HG03139 (cell line): ENCODE measurements around the gene NRCAM.

ENCODE experiments used
- ATAC-seq: cut with Tn5 transposase; IDR thresholded peaks from one replicate; pipeline ENCODE4 v1.9.1; 2021; ENCODE audit not compliant: unreplicated experiment

The NRCAM gene

DNA sequence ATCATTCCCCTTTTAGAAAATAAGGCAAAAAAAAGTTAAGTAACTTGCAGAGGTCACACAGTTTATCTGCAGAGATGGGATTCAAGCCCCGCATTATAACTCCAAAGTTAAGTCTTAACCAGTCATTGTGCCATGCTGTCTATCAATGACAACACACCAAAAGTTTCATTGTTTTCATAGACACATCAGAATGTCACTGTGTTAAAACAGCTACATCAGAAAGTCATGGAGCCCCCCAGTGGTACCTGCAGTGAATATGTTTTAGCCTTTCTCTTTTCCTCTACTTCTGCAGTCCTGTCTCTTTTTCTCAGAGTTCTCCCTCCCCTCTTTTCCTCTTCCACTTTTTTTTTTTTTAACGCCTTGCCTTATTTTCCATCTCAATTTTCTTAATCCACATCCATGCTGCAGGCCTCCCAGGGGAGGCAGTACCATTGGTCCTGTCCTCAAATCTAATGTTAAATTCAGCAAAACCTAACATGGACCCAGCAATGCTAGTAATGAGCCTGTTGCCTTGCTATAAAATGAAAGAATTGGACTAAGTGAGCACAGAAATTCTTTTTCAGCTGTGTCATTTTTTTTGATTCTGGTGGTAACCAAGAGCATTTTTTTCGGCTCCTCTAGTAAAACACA lies 3.8 kb upstream of the NRCAM start:
- no peak for ATAC-seq

- no peak for ATAC-seq
Measured at GRCh38 chr7:108457871-108458270, 1.6 kb upstream of the NRCAM start.

DNA sequence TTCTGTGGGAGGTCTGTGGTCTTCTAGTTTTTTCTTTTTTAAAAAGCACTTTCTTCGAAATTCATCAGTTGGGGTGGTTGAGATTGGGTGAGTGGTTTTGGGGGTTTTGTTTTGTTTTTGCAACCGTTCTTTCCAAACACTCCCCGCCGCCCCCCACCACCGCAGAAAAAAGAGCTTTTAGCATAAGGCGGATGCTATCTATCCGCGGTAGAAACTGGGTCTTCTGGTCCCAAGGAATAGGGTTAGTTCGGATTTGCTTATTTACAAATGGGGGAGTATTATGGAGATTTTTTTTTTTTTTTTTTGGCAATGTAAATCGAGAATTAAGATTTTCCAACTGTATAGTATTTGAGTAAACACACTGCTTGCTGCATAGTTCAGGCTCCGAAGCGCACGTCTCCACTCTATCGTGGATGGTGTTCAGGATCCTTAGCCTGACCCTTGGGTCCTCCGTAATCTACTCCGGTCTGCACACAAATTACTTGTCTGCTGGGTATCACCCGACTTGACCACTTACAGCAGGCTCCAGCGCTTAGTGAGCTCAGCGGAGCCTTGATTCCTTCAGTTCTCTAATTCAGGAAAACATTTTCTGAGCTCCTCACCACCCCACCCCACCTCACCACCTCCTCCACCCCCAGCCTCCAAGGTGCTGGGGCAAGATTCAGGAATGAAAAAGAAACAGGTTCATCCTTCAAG lies 757 bp upstream of the NRCAM start:
- ATAC-seq: no peak

- ATAC-seq: no peak
Measured at GRCh38 chr7:108455551-108455997, 662 bp downstream of the NRCAM start.

GRCh38 chr7:108454674-108455550 lies 1.3 kb downstream of the NRCAM start:
- ATAC-seq: no peak

- ATAC-seq: no peak
Measured at GRCh38 chr7:108454317-108454673, 1.9 kb downstream of the NRCAM start.

DNA sequence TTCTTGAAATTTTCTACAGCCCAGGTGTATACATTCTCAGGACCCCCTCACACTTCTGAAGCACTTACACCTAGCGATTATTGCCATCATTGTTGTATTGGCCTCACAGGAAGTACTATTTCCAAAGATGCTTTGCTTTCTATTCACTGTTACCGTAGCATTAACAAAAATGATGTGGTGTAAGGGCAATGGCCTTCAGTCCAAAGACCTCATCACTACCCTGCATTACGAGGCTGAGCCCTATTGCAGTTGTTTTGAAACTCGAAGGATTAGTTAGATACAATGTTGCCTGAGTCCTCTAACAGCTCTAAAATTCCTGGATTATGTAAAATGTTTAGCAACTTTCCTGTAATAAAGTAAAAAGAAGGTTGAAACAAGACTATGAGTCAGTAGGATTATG lies 2.9 kb downstream of the NRCAM start:
- no peak for ATAC-seq

DNA sequence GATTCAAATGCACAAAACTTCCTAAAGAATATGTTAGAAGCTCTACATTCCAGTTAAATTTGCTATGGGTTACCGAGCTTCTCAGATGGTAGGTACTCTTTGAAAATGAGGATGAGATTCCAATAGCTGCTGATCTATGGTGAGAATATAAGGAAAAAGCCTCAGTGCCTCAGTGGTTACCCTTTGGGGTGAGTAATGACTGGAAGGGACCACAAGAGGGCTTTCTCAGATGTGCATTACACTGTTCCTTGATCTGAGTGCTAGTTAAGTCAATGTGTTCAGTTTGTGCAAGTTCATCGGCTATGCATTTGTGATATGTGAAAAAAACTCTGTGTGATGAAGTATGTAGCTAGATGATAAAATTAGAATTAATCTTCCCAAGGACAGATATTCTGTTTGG lies 3.5 kb downstream of the NRCAM start:
- peak; percentile 51 for ATAC-seq

DNA sequence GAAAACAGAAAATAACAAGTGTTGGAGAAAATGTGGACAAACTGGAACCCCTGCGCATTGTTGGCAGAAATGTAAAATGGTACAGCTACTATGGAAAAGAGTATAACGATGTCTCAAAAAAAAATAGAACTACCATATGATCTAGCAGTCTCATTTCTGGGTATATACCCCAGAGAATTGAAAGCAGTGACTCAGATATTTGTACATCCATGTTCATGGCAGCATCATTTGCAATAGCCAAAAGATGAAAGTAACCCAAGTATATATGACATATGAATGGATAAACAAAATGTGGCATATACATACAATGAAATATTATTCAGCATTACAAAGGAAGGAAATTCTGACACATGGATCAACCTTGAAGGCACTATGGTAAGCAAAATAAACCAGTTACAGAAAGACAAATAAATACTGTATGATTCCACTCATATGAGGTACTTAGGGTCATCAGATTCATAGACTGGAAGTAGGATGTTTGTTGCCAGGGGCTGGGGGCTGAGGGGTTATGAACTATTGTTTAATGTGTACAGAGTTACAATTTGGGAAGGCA lies 4.9 kb downstream of the NRCAM start:
- no peak for ATAC-seq

DNA sequence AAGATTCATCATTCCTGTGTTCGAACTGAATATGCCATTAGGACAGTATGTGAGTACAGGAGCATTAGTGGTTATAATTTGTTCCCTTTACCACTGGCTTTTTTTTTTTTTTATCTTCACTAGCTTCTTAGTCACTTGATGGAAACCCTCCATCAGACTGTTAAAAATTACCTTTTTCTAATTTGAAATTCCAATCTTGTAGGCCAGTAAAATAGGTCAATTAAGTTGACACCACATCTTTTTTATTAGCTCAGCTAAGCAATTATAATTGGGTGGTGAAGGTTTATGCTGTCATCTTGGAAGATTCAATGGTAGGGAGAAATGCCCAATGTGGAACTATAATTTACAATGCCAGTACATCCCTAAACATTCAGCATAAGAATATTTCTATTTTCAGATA lies 6.1 kb downstream of the NRCAM start:
- ATAC-seq: no peak

- no peak for ATAC-seq
Measured at GRCh38 chr7:108449521-108449920, 6.7 kb downstream of the NRCAM start.

DNA sequence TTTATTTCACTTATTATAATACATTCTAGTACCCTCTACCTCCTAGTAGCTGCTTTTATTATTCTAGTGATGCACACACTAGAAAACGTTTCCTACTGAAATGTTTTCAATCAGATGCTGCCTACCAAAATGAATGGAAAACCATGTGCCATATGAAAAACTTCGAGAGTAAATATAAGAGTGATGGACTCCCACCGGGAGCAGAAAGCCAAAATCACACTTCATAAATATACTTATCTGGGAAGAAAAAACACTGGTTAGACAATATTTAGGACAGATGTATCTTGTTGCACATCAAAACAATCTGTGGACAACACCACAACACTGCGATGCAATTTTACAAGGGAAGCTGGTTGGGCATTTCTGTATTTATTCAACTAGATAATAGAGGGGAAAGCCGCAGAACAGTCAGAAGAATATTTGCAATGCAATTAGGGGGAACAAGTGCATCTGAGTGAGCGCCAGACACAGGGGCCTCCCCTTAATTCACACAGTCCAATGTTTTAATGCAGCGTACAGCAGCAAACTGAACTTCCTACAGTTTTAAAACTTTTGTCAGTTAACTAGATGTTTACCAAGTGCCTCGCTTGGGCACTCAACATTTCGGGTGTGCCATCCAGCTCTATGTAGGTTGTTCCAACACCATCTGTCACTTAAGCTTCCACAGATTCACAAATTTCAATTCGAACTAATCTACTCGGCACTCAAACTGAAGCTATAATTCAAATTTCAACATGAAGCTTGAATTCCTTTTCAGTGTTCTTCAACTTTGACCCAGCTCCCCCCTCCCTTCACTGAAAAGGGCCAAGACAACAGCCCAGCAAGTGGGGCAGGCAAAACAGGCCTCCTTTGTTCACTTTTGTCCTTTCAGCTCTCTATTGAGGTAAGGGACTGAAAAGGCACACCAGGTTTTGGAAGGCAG lies 7.4 kb downstream of the NRCAM start:
- ATAC-seq: no peak

GRCh38 chr7:108442039-108442568 lies 14.1 kb downstream of the NRCAM start:
- no peak for ATAC-seq

DNA sequence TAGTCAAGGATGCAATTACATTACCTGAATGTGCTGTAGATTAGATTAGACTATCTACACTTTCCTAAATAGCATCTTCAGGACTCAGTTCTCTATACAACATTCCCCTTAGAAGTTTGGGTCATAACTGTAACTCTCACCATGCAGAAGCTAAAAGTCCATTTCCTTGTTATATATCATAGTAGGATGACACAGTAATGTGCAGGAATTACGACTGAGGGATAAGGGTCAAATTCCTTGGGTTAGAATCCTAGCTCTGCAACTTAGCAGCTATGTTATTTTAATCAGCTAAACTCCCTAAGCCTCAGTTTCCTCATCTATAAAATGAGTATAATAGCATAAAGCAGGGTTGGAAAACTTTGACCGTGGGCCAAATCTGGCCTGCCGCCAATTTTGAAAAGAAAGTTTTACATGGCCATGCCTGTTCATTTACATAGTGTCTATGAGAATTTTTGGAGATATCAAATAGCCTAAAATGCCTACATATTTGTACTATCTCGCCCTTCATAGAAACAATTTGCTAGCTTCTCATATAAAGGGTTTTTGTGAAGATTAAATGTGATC lies 14.8 kb downstream of the NRCAM start:
- ATAC-seq: no peak

DNA sequence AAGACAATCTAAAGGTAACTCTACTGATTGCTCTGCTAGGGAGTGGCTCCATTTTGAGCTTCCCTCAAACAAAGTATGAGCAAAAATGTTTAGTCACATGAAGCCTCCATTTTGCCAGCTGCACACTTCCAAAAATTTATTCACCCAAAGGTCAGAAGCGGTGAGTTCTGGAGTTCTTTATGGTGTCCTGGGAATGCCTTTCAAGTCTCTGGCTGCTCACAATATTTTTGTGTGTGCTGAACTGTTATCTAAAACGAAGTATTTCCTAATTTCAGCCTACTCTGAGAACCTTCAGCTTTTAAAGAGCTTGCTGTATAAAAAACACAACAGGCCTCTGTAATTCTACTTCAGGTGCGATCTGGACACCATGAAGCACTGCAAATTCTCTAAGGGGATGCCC lies 15.6 kb downstream of the NRCAM start:
- no peak for ATAC-seq

DNA sequence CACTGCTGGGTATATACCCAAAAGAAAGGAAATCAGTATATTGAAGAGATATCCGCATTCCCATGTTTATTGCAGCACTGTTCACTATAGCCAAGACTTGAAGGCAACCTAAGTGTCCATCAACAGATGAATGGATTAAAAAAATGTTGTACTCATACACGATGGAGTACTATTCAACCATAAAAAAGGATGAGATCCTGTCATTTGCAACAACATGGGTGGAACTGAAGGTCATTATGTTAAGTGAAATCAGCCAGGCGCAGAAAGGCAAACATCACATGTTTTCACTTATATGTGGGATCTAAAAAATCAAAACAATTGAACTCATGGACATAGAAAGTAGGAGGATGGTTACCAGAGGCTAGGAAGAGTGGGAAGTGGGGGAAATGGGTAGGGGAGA lies 19.3 kb downstream of the NRCAM start:
- no peak for ATAC-seq

DNA sequence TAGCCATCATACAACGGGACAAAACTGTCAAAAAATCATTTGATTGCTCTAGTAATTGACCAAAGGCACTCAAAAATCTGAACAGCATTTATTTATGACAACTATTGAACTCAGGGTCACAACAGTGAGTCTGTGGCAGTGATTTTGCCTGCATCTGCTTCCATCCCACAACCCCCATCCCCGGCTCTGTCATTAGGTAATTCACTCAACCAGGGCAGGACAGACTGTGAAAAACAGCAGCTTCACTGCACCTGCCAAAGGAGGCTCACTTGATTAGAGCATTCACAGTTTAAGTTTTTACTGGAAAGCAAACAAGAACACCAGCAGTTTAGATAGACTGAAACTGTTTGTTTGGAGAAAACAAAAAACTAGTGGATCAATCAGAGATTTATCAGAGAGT lies 22.2 kb downstream of the NRCAM start:
- no peak for ATAC-seq

GRCh38 chr7:108431099-108431498 lies 25.1 kb downstream of the NRCAM start:
- ATAC-seq: no peak

- ATAC-seq: no peak
Measured at GRCh38 chr7:108430664-108431063, 25.6 kb downstream of the NRCAM start.

DNA sequence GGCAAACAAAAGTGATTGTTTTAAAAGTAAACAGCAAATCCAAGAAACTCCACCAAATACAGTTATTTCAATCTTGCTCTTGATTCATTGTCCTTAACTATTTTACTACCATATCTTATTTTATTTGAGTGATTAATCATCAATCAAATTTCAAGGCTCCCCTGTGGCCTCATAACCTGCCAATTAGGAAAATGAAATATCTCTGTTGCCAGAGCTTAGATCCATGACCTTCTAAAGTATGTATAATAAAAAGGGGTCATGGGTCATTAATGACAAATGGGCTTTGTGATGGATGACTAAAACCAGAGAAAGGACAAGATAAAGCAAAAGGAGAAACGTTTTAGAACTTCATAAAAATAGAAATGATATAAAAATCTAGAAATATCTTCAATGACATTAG lies 28.5 kb downstream of the NRCAM start:
- no peak for ATAC-seq
